ENCODE data around the gene UIMC1. TPM values are rescaled to one million over a fixed set of nuclear protein-coding genes. Genes with fewer than 3 reads are reported as not detected.
"Not testable (repeated sequence)": the region's sequence is repeated elsewhere in the genome, so short reads cannot be mapped to it uniquely, and the experiment has no call there.

Gene UIMC1
- polyA plus RNA-seq, 3 donors, result 14.8 to 35.6 (median 19.1) TPM

DNA sequence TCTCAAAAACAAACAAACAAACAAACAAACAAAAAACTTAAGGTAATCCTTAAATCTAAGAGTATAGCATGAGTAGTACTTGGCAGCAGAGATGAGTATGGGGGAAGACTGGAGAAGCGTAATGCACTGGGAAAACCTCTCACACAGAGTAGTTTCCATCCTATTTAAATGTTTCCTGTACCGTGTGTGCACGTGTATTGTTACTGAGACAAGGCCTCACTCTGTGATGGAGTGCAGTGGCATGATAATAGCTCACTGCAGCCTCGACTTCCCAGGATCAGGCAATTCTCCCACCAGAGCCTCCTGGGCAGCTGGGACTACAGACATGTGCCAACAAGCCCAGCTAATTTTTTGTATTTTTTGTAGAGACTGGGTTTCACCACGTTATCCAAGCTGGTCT is 2.9 kb downstream of the UIMC1 start:
- peaks cover 86% of the 10 kb centered on the region for H3K79me2 ChIP-seq (ENCODE audit: insufficient read depth, low read length)
- H3K27me3 ChIP-seq (ENCODE audit: control insufficient read depth in 2 of 2, insufficient read depth in 2 of 2, low read length in 2 of 2), result no peaks in the 10 kb centered on the region
- H3K9ac ChIP-seq (ENCODE audit: insufficient read depth, low read length, poor library complexity, severe bottlenecking), result no peak overlapping the region
- H2AFZ ChIP-seq (ENCODE audit: insufficient read depth, low read depth, low read length, poor library complexity, severe bottlenecking), result no peak overlapping the region
- peaks cover 42 to 57% of the 10 kb centered on the region in 2 donors for H3K4me1 ChIP-seq (ENCODE audit: control insufficient read depth in 1 of 2, insufficient read depth in 2 of 2, low read length in 2 of 2)
- peaks cover 0 to 11% of the 10 kb centered on the region in 2 donors for H3K9me3 ChIP-seq (replicated peaks in 1 of 2; ENCODE audit: control insufficient read depth in 1 of 2, insufficient read depth in 1 of 2, low read length in 2 of 2)
- no peak overlapping the region for H3K27ac ChIP-seq (ENCODE audit: low read depth in 1 of 2, low read length in 2 of 2)
- TF ChIP-seq CTCF (IDR thresholded peaks at IDR 0.05), result no peak
- Mint-ChIP-seq H3K27ac (peak overlapping the region in 2 of 7 donors; percentile 21 to 47), H3K36me3 (peaks cover 11 to 22% of the 10 kb centered on the region in 2 donors), H3K27me3 (ENCODE audit: low read depth in 3 of 3) (peaks cover 0 to 4% (median 1%) of the 10 kb centered on the region in 3 donors), H3K4me3 (no peak overlapping the region), H3K4me1 (peaks cover 44% of the 10 kb centered on the region), H3K9me3 (peaks cover 6 to 13% (median 9%) of the 10 kb centered on the region in 7 donors)
- peaks cover 26% of the 10 kb centered on the region for H4K20me1 ChIP-seq (ENCODE audit: insufficient read depth, low read length)
- no peak overlapping the region for H3K4me3 ChIP-seq (replicated peaks in 1 of 3; ENCODE audit: low read depth in 2 of 3, low read length in 3 of 3)
- no peak for DNase-seq
- peaks cover 0 to 3% of the 10 kb centered on the region in 2 donors for H3K36me3 ChIP-seq (replicated peaks in 1 of 2; ENCODE audit: control insufficient read depth in 1 of 2, insufficient read depth in 2 of 2, low read length in 2 of 2)
- no CpG with 5 or more reads among the region's 5 CpGs for WGBS (ENCODE audit: insufficient coverage)
- intact Hi-C loops (cut with micrococcal nuclease), result loop anchor here in 1 of 2 donors (10.0 kb wide), 1 partner anchor 109 kb away; the partner anchor contains the start of gene HK3
- H3K4me2 ChIP-seq (replicated peaks; ENCODE audit: extremely low read depth, low read length, poor library complexity, severe bottlenecking), result no peak overlapping the region

- H3K36me3 ChIP-seq (replicated peaks in 1 of 2; ENCODE audit: control insufficient read depth in 1 of 2, insufficient read depth in 2 of 2, low read length in 2 of 2); H3K4me2 ChIP-seq (replicated peaks; ENCODE audit: extremely low read depth, low read length, poor library complexity, severe bottlenecking); H3K27me3 Mint-ChIP-seq (ENCODE audit: low read depth in 3 of 3); H3K4me3 Mint-ChIP-seq; H3K9me3 Mint-ChIP-seq; H3K9ac ChIP-seq (ENCODE audit: insufficient read depth, low read length, poor library complexity, severe bottlenecking); H2AFZ ChIP-seq (ENCODE audit: insufficient read depth, low read depth, low read length, poor library complexity, severe bottlenecking); H3K27me3 ChIP-seq (ENCODE audit: control insufficient read depth in 2 of 2, insufficient read depth in 2 of 2, low read length in 2 of 2); H3K4me3 ChIP-seq (replicated peaks in 1 of 3; ENCODE audit: low read depth in 2 of 3, low read length in 3 of 3); DNase-seq; H3K9me3 ChIP-seq (replicated peaks in 1 of 2; ENCODE audit: control insufficient read depth in 1 of 2, insufficient read depth in 1 of 2, low read length in 2 of 2): not testable (repeated sequence)
- peak overlapping the region; percentile 47 to 69 for H3K27ac ChIP-seq (ENCODE audit: low read depth in 1 of 2, low read length in 2 of 2)
- Mint-ChIP-seq H3K27ac (peak overlapping the region in 6 of 7 donors; percentile 69 to 96 (median 91)), H3K4me1 (peaks cover 67% of the 10 kb centered on the region), H3K36me3 (peaks cover 14 to 26% of the 10 kb centered on the region in 2 donors)
- H3K79me2 ChIP-seq (ENCODE audit: insufficient read depth, low read length), result peaks cover 96% of the 10 kb centered on the region
- peaks cover 65 to 86% of the 10 kb centered on the region in 2 donors for H3K4me1 ChIP-seq (ENCODE audit: control insufficient read depth in 1 of 2, insufficient read depth in 2 of 2, low read length in 2 of 2)
- intact Hi-C loops (cut with micrococcal nuclease), result loop anchor here in 1 of 2 donors (5.0 kb wide), 1 partner anchor 102 kb away; the partner anchor contains the start of gene HK3
- peaks cover 18% of the 10 kb centered on the region for H4K20me1 ChIP-seq (ENCODE audit: insufficient read depth, low read length)
These were observed 7.1 kb downstream of the UIMC1 start for GRCh38 chr5:176999526-176999925.

All from CD14-positive monocyte (primary cell).